ENCODE data around the gene CADPS2. TPM values are rescaled to one million over a fixed set of nuclear protein-coding genes. Genes with fewer than 3 reads are reported as not detected.

CADPS2 gene
- total and polyA plus RNA-seq, 2 of the 8 experiments (the other 6 are each of a cell fraction or from before 2014, with no cell fraction given) = 8.9 to 22.3 TPM

GRCh38 chr7:122618585-122619189 lies 267.6 kb downstream of the CADPS2 start:
- Histone ChIP-seq H2BK15ac (ENCODE audit: low read length) (no peak overlapping the region), H3K79me2 (ENCODE audit: control insufficient read depth in 1 of 2, insufficient read depth in 2 of 2, low read length in 2 of 2) (no peaks in the 10 kb centered on the region), H3K14ac (ENCODE audit: insufficient read length) (no peak overlapping the region), H3K18ac (ENCODE audit: extremely low read depth, low read length) (no peak overlapping the region), H3K23ac (ENCODE audit: insufficient read length) (no peak overlapping the region), H2BK120ac (replicated peaks; ENCODE audit: low read depth, low read length) (no peak overlapping the region), H3K79me1 (ENCODE audit: low read depth, low read length) (no peaks in the 10 kb centered on the region), H3K36me3 (ENCODE audit: control insufficient read depth in 2 of 4, insufficient read depth in 4 of 4, low read length in 3 of 4) (no peaks in the 10 kb centered on the region), H4K20me1 (replicated peaks in 1 of 2; ENCODE audit: control insufficient read depth in 1 of 2, insufficient read depth in 2 of 2, low read length in 2 of 2) (no peaks in the 10 kb centered on the region), H2AFZ (ENCODE audit: low read length) (no peak overlapping the region), H3K9me3 (ENCODE audit: insufficient read depth in 2 of 2, low read depth in 1 of 2, low read length in 1 of 2) (no peaks in the 10 kb centered on the region), H4K5ac (ENCODE audit: insufficient read length, low read depth, low read length) (no peak overlapping the region), H3K27ac (ENCODE audit: low read depth, low read length) (no peak overlapping the region; the same call in 1 of the 2 replicates), H2AK5ac (ENCODE audit: low read depth, low read length) (no peak overlapping the region), H3K4ac (replicated peaks; ENCODE audit: insufficient read length, low read depth, low read length) (no peak overlapping the region), H3K4me1 (replicated peaks in 1 of 4; ENCODE audit: control insufficient read depth in 3 of 4, insufficient read depth in 4 of 4, low read length in 3 of 4) (no peaks in the 10 kb centered on the region), H4K8ac (ENCODE audit: extremely low read depth, insufficient read depth, low read length) (no peak overlapping the region), H4K91ac (replicated peaks; ENCODE audit: insufficient read length, low read length) (no peak overlapping the region), H3K9ac (replicated peaks in 1 of 4; ENCODE audit: extremely low read depth in 1 of 4, low read depth in 3 of 4, low read length in 3 of 4) (no peak overlapping the region), H3K4me3 (ENCODE audit: extremely low read depth in 1 of 4, insufficient read depth in 2 of 4, low read depth in 3 of 4, low read length in 4 of 4) (no peak overlapping the region), H3K4me2 (ENCODE audit: insufficient read depth in 1 of 2, low read depth in 2 of 2, low read length in 2 of 2) (no peak overlapping the region), H2BK20ac (ENCODE audit: low read length) (no peak overlapping the region), H2BK5ac (ENCODE audit: low read depth, low read length) (no peak overlapping the region), H3K56ac (replicated peaks; ENCODE audit: insufficient read length, low read depth, low read length) (no peak overlapping the region), H3K27me3 (replicated peaks in 1 of 4; ENCODE audit: control insufficient read depth in 3 of 4, extremely low read depth in 1 of 4, insufficient read depth in 3 of 4, low read length in 3 of 4) (no peaks in the 10 kb centered on the region), H3K23me2 (ENCODE audit: low read depth, low read length) (no peaks in the 10 kb centered on the region), H2BK12ac (ENCODE audit: low read depth, low read length) (no peak overlapping the region)
- no peak for DNase-seq (ENCODE audit: low read depth in 1 of 2, low spot score in 2 of 2)
- FAIRE-seq = peak; percentile 7
- 92% methylated on average over 2 of the region's 2 CpGs; no CpG with 5 or more reads in 1 of the 2 experiments for WGBS, 2 experiments (ENCODE audit: extremely low coverage in 1 of 2, insufficient coverage in 1 of 2, insufficient read length in 1 of 2, insufficient replicate concordance in 2 of 2, low coverage in 1 of 2, low lambda C conversion rate in 2 of 2, missing lambda C conversion rate in 1 of 2)
- POLR2A ChIA-PET (ENCODE audit: partially characterized antibody) = interaction anchor here (0.7 kb wide), 1 partner anchor 11 kb away, joined by 3 read pairs; no protein-coding TSS in a partner anchor
- CTCF ChIA-PET (ENCODE audit: partially characterized antibody) = interaction anchor here (0.7 kb wide), 1 partner anchor 91 kb away, joined by 7 read pairs; no protein-coding TSS in a partner anchor
- TF ChIP-seq RAD21 (IDR thresholded peaks at IDR 0.05 in 1 of 2, conservative IDR thresholded peaks at IDR 0.05 in 1 of 2; ENCODE audit: low read depth in 2 of 2, low read length in 2 of 2) (no peak), TAF7 (optimal IDR thresholded peaks at IDR 0.05; ENCODE audit: borderline replicate concordance, low read depth, low read length) (no peak), PHF8 (conservative IDR thresholded peaks at IDR 0.05; ENCODE audit: low read depth, low read length) (no peak), SP2 (IDR thresholded peaks at IDR 0.05; ENCODE audit: low read length) (no peak), MAFK (IDR thresholded peaks at IDR 0.05; ENCODE audit: low read depth, low read length) (no peak), SIRT6 (IDR thresholded peaks at IDR 0.05; ENCODE audit: low read length) (no peak), KDM4A (IDR thresholded peaks at IDR 0.05; ENCODE audit: low read depth, low read length, severe bottlenecking) (no peak), TEAD4 (IDR thresholded peaks at IDR 0.05; ENCODE audit: low read depth, low read length) (no peak), SIX5 (IDR thresholded peaks at IDR 0.05; ENCODE audit: low read depth, low read length) (no peak), RFX5 (IDR thresholded peaks at IDR 0.05; ENCODE audit: borderline replicate concordance, low read depth, low read length) (no peak), NANOG (IDR thresholded peaks at IDR 0.05; ENCODE audit: insufficient read depth, low read depth, low read length, poor library complexity, severe bottlenecking) (no peak), JUND (IDR thresholded peaks at IDR 0.05; ENCODE audit: low read length) (no peak), EP300 (IDR thresholded peaks at IDR 0.05; ENCODE audit: borderline replicate concordance in 1 of 2, low read depth in 2 of 2, low read length in 2 of 2) (no peak)

All from H1 (cell line).